ENCODE measurements around the gene OR51F1.
A peak's percentile ranks its signal among the peaks of the same experiment; 100 is the strongest.
"Not testable (repeated sequence)": the region's sequence is repeated elsewhere in the genome, so short reads cannot be mapped to it uniquely, and the experiment has no call there.

OR51F1 gene

GRCh38 chr11:4769838-4770237 is at the start of gene OR51F1:
Gene OR51F1, minus strand, starts transcription at chr11:4769938. Its CDS starts 0 bp downstream, at chr11:4769938.
- DNase-seq, result no peak

- peak in 1 of 51 donors; percentile 3 for DNase-seq
These were observed 39.5 kb upstream of the OR51F1 start for GRCh38 chr11:4809246-4809645.

GRCh38 chr11:4808476-4808875 is 38.7 kb upstream of the OR51F1 start:
- DNase-seq, result no peak

GRCh38 chr11:4804280-4804679 is 34.5 kb upstream of the OR51F1 start, which contains the start of gene OR52R1:
Gene OR52R1, minus strand, starts transcription at chr11:4804380. Its CDS starts 0 bp downstream, at chr11:4804380.
- DNase-seq, result no peak

GRCh38 chr11:4801316-4801715 is 31.6 kb upstream of the OR51F1 start:
- DNase-seq, result not testable (repeated sequence)

GRCh38 chr11:4798427-4799183 is 28.9 kb upstream of the OR51F1 start:
- no peak for DNase-seq

- no peak for DNase-seq
These were observed 27.5 kb upstream of the OR51F1 start for GRCh38 chr11:4797206-4797605.

GRCh38 chr11:4782454-4782853 is 12.7 kb upstream of the OR51F1 start:
- no peak for DNase-seq

- no peak for DNase-seq
These were observed 1.6 kb downstream of the OR51F1 start for GRCh38 chr11:4768094-4768493.

- no peak for DNase-seq
These were observed 3.2 kb downstream of the OR51F1 start for GRCh38 chr11:4766420-4767043.

GRCh38 chr11:4763096-4763495 is 6.6 kb downstream of the OR51F1 start:
- no peak for DNase-seq

- no peak for DNase-seq
These were observed 18.5 kb downstream of the OR51F1 start for GRCh38 chr11:4751201-4751600.

GRCh38 chr11:4748438-4748837 is 21.3 kb downstream of the OR51F1 start:
- no peak for DNase-seq

- DNase-seq, result no peak
These were observed 29.0 kb downstream of the OR51F1 start for GRCh38 chr11:4740735-4741134.

- no peak for DNase-seq
These were observed 42.6 kb downstream of the OR51F1 start for GRCh38 chr11:4727171-4727570.

GRCh38 chr11:4722616-4723534 is 46.9 kb downstream of the OR51F1 start:
- not testable (repeated sequence) for DNase-seq

Data from hypothalamus (tissue), 51 donors.